ENCODE data around the gene LSR. TPM values are rescaled to one million over a fixed set of nuclear protein-coding genes. Genes with fewer than 3 reads are reported as not detected.

LSR gene
- total RNA-seq, 2 experiments from 2014 or later: 40.6 to 43.9 TPM

DNA sequence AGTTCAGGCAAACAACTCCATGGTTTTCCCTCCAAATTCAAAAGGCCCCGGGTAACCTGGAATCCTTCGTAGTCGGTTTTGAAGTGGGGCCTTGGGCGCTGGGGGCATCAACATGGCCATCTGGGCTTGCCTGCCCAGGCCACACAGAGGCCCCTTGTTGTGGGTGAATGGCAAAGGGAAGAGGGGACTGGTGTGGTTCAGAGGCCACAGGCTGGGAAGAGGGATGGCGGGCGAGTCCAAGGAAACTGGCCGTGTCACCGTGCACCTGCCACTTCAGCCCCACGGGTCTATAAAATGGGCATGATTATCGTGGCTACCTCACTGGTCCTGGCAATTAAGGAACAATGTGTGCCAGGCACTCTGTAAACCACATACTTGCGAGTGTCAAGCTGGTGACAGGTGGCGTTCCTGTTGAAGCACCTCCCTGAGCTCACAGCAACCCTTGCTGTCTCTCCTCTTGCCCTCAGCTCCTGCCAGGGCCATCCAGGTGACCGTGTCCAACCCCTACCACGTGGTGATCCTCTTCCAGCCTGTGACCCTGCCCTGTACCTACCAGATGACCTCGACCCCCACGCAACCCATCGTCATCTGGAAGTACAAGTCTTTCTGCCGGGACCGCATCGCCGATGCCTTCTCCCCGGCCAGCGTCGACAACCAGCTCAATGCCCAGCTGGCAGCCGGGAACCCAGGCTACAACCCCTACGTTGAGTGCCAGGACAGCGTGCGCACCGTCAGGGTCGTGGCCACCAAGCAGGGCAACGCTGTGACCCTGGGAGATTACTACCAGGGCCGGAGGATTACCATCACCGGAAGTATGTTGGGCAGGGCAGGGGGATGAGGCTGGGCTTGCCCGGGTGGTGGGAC lies 1.3 kb downstream of the LSR start:
- Mint-ChIP-seq H3K27ac (peak overlapping the region; percentile 93), H3K9me3 (peaks cover 6% of the 10 kb centered on the region), H3K27me3 (no peaks in the 10 kb centered on the region), H3K4me3 (peak overlapping the region; percentile 95), H3K4me1 (peaks cover 37% of the 10 kb centered on the region), H3K36me3 (peaks cover 29% of the 10 kb centered on the region)
- no peak for DNase-seq

DNA sequence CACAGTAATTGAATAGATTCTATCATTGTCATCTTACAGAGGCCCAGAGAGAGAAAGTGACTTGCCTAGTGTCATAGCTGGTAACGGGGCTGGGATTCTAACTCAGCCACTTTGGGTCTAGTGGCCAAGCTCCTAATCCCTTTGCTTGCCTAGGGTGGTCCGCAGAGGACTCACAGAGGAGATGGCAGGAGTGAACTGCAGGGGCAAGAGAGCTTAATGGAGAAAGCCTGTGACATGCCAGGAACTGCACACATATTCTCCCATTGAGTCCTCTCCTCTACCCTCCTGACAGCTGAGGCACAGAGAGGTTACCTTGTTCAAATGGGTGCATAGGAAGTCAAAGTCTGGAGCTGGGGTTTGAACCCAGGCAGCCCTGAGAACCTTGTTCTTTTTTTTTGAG lies 2.7 kb downstream of the LSR start:
- peaks cover under 1% of the 10 kb centered on the region for H3K9me3 Mint-ChIP-seq

DNA sequence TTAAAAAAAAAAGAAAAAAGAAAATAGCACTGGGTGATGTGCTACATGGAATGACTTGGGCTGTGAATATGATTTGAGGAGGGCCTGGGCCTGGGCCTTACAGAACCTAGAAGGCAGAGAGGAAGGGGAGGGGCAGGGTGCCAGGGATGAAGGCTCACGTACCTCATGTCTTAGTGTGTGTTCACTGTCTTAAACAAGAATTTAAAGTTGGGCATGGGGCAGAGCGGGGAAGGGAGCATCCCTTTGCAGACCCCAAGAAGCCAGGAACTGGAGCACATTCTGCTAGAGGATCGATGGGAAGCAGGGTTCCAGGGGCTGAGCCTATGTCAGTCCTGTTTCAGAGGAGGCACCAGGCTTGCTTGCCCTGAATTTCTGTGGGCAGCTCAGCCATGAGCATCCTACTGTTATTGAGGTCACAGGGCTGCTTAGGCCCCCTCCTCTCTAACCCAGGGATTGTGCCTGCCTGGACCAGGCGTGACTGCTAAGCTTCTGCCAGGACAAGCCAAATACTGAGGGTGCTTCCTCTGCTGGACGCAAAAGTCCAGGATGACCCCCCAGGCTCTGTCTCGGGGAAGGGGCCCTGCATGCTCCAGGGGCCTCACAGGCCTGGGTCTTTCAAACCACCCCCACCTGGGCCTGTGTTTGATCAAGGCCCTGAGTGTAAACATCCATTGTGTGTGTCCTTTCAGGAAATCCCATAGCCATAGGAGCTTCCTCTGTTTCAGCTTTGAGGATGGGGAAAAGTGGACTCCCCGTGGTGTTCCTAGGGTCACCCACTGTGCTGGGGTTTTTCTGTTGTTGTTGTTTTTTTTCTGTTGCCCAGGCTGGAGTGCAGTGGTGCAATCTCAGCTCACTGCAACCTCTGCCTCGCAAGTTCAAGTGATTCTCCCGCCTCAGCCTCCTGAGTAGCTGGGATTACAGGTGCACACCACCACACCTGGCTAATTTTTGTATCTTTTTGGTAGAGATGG lies 4.8 kb downstream of the LSR start:
- H3K4me1 Mint-ChIP-seq: peaks cover 42% of the 10 kb centered on the region
- H3K27ac Mint-ChIP-seq: no peak overlapping the region
- DNase-seq: no peak
- H3K4me3 Mint-ChIP-seq: no peak overlapping the region
- H3K27me3 Mint-ChIP-seq: no peaks in the 10 kb centered on the region
- H3K36me3 Mint-ChIP-seq: peaks cover 33% of the 10 kb centered on the region
- H3K9me3 Mint-ChIP-seq: no peaks in the 10 kb centered on the region

More for the DNA sequence above, 2.7 kb downstream of the LSR start:
- Mint-ChIP-seq H3K27me3 (no peaks in the 10 kb centered on the region), H3K36me3 (peaks cover 33% of the 10 kb centered on the region), H3K4me3 (no peak overlapping the region), H3K27ac (no peak overlapping the region), H3K4me1 (peaks cover 39% of the 10 kb centered on the region)
- no peak for DNase-seq

DNA sequence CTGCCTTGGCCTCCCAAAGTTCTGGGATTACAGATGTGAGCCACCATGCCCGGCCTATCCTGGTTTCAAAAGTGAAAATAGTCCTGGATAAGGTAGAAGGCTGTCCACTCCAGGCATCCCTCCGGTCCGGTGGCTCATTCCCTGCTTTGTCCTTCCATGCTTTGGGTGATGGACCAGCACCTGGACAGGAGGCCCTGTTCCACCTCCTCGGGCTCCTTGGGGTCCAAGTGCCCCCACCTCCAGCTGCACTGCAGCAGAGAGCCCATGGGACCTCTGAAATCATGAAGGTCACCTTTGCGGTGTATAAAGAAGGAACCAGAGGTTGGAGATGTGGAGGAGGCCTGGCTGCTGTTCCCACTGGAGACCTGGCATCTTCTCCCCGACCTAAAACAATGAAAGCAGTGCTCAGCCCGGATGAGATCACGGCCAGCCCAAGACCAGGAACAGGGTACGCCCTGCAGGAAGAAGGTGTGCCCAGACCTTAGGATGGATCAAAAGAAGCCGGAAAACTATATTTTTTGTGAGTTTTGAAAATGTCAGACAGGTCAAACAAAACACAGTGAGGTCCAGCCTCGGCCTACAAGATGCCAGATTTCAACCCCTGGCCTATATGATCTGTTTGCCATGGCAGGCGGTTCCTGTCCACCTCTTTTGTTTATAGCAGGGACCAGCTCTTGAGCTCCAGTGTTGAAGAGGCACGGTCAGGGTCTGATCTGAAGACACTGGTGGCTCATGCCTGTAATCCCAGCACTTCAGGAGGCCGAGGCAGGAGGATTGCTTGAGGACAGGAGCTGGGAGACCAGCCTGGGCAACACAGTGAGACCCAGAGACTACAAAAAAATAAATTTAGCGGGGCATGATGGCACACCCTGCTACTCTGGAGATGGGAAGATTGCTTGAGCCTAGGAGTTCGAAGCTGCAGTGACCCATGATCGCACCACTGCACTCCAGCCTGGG lies 5.8 kb downstream of the LSR start:
- peaks cover 34% of the 10 kb centered on the region for H3K4me1 Mint-ChIP-seq
- no peak overlapping the region for H3K4me3 Mint-ChIP-seq
- no peaks in the 10 kb centered on the region for H3K27me3 Mint-ChIP-seq
- no peak for DNase-seq
- no peaks in the 10 kb centered on the region for H3K9me3 Mint-ChIP-seq
- peaks cover 25% of the 10 kb centered on the region for H3K36me3 Mint-ChIP-seq
- no peak overlapping the region for H3K27ac Mint-ChIP-seq

DNA sequence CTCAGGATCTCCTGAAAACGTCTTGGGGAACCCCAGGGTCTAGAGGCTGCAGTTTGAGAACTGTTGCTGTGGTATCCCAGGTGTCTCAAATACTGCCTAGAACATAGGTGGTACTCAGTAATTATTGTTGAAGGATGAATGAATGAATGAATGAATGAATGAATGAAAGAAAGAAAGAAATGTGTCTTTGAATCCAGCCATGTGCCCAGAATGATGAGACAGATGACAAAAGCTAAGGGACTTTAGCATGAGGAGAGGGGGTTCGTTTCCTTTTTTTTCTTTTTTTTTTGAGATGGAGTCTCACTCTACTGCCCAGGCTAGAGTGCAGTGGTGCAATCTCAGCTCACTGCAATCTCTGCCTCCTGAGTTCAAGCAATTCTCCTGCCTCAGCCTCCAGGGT lies 7.8 kb downstream of the LSR start:
- Mint-ChIP-seq H3K27me3 (no peaks in the 10 kb centered on the region), H3K9me3 (no peaks in the 10 kb centered on the region), H3K4me3 (no peak overlapping the region), H3K4me1 (peaks cover 29% of the 10 kb centered on the region), H3K27ac (no peak overlapping the region), H3K36me3 (peaks cover 14% of the 10 kb centered on the region)
- no peak for DNase-seq

DNA sequence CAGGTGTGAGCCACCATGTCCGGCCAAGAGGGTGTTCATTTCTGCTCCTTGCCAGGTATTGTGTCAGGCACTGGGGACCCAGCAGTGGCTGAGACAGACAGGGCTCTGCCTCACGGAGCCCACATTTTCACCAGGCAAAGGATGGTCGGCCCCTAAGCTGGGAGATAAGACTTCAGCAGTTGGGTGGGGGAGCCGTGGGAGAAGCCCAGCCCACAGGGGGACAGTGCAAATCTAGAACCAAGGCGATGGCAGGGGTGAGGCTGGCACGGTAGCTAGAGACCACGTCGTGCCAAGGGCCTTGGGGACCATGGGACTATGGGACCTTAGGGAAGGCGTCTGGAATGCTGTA lies 8.3 kb downstream of the LSR start:
- H3K9me3 Mint-ChIP-seq: no peaks in the 10 kb centered on the region
- no peak for DNase-seq
- no peak overlapping the region for H3K4me3 Mint-ChIP-seq
- peaks cover 29% of the 10 kb centered on the region for H3K4me1 Mint-ChIP-seq
- peaks cover 13% of the 10 kb centered on the region for H3K36me3 Mint-ChIP-seq
- H3K27ac Mint-ChIP-seq: no peak overlapping the region
- no peaks in the 10 kb centered on the region for H3K27me3 Mint-ChIP-seq

DNA sequence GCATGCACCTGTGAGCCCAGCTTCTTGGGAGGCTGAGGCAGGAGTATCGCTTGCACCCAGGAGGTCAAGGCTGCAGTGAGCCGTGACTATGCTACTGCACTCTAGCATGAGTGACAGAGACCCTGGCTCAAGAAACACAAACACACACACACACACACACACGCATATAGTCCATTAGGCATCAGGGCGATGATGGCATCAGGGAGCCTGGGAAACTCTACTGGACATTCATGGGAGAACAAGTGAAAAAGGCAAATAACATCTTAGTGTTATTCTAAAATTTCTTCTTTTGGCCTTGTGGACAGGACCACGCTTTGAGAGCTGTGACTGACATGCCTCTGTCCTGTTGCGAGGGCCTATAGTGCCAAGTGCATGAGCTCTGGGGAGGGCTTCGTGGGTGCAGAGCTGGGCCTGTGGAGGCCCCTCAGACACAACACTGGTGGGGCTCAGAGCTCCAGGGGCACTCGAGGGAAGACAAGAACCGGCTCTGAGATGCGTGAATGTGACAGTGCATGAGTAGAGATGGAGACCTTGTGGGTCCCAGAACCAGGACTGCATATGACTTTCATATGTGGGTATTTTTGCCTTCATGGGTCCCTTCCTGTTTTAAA lies 12.0 kb downstream of the LSR start:
- Mint-ChIP-seq H3K36me3 (no peaks in the 10 kb centered on the region), H3K4me1 (peaks cover 36% of the 10 kb centered on the region), H3K27ac (peak overlapping the region; percentile 40), H3K9me3 (no peaks in the 10 kb centered on the region), H3K4me3 (no peak overlapping the region), H3K27me3 (no peaks in the 10 kb centered on the region)
- DNase-seq: no peak

DNA sequence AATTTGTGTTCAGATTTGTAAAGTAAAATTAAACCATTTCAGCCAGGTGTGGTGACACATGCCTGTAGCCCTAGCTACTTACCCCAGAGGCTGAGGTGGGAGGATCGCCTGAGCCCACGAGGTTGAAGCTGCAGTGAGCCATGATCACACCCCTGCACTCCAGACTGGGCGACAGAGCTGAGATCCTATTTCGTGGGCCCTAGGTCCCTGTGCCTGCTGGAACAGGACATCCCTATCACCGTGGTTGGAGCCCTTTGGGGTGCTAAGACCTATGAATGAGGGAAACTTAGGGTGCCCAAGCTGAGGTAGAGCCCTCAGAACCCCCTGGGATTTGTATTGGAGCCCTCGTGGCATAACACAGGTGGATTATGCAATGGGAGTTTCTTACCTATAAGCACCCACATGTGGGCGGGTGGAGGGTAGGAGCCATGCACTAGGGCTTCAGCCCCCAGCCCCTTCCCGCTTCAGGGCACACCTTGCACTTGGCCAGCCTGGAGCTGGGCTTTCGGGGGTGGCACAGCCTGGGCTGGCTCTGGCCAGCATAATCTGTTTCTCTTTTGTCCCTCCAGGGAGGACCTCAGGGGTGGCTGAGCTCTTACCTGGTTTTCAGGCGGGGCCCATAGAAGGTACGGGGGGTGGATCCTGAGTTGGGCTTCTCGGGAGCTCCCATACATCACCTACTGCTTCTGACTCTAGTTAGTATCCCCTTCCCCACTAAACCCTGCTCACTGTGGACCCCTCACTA lies 12.7 kb downstream of the LSR start:
- H3K4me3 Mint-ChIP-seq: no peak overlapping the region
- H3K27ac Mint-ChIP-seq: peak overlapping the region; percentile 40
- H3K36me3 Mint-ChIP-seq: peaks cover 5% of the 10 kb centered on the region
- no peak for DNase-seq
- H3K4me1 Mint-ChIP-seq: peaks cover 41% of the 10 kb centered on the region
- no peaks in the 10 kb centered on the region for H3K27me3 Mint-ChIP-seq
- H3K9me3 Mint-ChIP-seq: no peaks in the 10 kb centered on the region

DNA sequence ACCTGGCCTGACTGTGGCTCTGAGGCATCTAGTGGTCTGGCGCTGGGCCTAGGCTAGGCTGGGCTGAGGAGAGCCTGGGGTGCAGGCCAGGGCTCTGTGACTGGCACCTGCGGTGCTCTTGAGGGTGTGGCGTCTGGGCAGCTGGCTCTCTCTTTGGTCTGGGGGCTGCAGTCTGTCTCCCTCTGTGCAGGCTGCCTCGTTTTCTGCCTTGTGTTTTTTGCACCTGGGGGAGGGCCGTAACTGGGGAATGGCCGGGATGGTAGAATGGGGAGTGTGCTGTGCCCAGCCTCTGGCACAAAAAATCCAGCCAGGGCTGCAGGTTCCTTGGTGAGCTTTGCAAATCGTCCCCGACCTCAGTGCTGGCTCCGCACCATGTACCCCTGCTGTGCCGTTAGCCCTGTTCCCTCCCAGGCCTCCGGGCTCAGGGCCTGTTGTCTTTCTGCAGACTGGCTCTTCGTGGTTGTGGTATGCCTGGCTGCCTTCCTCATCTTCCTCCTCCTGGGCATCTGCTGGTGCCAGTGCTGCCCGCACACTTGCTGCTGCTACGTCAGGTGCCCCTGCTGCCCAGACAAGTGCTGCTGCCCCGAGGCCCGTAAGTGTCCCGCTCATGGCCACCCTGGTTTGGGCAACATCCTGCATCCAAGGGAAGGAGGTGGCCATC lies 13.4 kb downstream of the LSR start:
- H3K27ac Mint-ChIP-seq: no peak overlapping the region

DNA sequence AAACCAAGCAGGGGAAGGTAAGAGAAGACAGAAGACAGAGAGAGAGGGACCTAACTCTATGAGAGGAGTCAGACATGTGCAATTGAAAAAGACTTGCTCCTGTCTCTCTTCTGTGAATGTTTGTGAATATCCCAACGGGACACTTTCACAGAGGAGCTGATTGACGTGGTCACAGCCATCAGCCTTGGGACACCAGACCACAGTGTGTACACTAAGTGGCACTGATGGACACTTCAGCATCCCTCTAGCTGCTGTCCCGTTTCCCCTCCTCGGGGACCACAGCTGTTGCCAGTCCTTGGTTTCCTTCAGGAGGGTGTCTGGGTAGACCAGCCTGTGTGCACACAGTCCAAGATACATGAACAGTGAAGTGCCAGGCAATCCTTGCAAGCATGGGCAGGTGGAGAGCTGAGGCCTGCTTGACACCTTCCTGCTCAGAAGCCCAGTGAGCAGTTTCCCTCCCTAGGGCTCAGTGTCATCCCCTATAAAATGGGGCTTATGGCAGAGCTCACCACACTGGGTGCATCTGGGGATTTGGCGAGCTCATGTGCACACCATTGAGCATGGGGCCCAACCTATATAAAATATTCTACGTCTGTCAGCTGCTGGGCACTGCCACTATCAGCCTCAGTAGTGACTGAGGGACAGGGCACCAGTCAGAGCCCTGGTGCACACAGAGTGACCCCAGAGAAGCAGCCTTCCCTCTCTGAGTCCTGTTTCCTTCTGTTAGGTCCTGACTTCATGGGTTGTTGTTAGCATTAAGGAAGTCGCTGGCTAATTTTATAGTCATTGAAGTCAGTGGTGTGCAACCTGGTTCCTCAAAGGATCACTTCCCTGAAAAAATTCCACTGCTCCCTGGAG lies 15.7 kb downstream of the LSR start:
- H3K27me3 Mint-ChIP-seq: no peaks in the 10 kb centered on the region
- H3K9me3 Mint-ChIP-seq: no peaks in the 10 kb centered on the region
- no peak for DNase-seq
- peaks cover 33% of the 10 kb centered on the region for H3K4me1 Mint-ChIP-seq
- no peak overlapping the region for H3K4me3 Mint-ChIP-seq
- H3K36me3 Mint-ChIP-seq: peaks cover 10% of the 10 kb centered on the region
- peak overlapping the region; percentile 50 for H3K27ac Mint-ChIP-seq

More for the DNA sequence above, 13.4 kb downstream of the LSR start:
- Mint-ChIP-seq H3K9me3 (no peaks in the 10 kb centered on the region), H3K27me3 (no peaks in the 10 kb centered on the region), H3K4me1 (peaks cover 39% of the 10 kb centered on the region), H3K36me3 (peaks cover 6% of the 10 kb centered on the region), H3K4me3 (no peak overlapping the region)
- DNase-seq: no peak

DNA sequence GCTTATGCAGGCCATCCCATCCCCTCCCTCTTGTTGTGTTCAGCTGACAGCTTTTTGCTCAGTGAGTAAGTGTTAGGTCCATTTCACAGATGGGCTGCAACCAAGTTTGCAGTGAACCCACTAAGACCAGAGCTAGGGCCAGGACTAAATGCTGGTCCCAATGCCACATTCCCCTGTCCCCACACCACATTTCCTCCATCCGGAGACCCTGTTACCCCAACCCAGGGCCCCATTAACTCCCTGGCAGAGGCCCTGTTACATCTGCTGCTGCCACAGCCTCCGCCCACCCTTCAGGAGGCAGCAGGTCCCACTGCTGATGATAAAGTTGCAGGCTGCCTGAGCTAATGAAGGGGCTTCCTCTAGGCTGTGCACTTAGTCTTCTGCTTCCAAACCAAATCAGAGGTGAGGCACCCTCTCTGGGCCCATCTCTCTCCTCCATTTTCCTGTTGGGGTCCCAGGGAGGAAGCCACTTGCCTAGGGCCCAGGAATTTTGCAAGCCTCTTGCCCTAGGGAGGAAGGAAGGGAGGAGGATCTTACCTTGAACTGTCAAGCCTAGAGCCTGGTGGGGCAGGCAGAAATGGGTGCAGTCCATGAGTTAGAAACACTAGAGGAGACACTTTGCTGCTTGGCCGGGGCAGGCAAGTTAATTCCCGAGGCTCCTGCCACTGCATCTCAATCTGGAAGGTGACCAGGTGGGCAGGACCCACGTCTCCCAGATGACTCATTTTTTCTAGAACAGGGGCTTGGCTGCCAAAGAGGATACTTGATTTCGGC lies 16.5 kb downstream of the LSR start:
- Mint-ChIP-seq H3K27ac (peak overlapping the region; percentile 68), H3K36me3 (peaks cover 10% of the 10 kb centered on the region), H3K4me3 (peak overlapping the region; percentile 93), H3K27me3 (no peaks in the 10 kb centered on the region), H3K4me1 (peaks cover 30% of the 10 kb centered on the region), H3K9me3 (no peaks in the 10 kb centered on the region)
- DNase-seq: no peak
